Measurements from ENCODE around the gene ZNF462.
"Not testable (repeated sequence)": the region's sequence is repeated elsewhere in the genome, so short reads cannot be mapped to it uniquely, and the experiment has no call there.

ZNF462 gene

GRCh38 chr9:106890608-106891007, 27.6 kb downstream of the ZNF462 start:
- no peak for DNase-seq

- DNase-seq, result no peak
Measured at GRCh38 chr9:106891286-106891685, 28.3 kb downstream of the ZNF462 start.

DNA sequence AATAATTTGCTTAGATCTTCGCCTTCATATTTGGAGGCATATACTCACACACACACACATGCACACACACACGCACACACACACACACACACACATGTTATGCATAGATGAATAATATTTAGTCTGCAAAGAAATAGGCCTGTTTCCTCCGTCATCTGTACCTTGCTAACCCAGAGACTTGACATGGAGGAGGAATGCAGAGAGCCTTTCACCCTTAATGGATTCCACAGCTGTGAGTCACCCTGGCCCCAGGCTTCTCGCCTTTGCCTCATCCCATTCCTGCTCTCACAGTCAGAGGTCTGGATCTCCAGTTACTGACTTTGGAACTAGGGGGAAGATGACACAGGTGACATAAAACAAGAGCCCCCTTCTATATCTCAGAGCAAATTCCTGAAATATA, 29.7 kb downstream of the ZNF462 start:
- DNase-seq, result no peak

GRCh38 chr9:106893088-106893487, 30.1 kb downstream of the ZNF462 start:
- no peak for DNase-seq

DNA sequence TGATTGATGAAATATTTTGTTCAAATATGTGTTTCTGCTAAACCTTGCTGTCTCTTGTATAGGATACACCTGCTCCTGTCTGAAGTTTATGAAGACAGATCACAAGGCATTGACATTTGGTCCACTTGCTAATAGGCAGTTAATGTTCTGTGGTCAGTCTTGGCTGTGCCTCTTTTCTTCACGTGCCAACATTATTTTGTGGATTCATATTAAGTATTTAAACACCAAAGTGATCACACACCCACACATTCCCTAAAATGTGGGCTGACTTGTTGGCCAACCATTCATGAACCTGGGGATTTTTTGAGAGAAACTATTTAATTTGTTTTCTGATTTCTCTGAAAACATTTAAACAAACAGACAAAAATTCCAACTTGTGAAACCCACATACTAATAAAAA, 33.7 kb downstream of the ZNF462 start:
- DNase-seq, result no peak

DNA sequence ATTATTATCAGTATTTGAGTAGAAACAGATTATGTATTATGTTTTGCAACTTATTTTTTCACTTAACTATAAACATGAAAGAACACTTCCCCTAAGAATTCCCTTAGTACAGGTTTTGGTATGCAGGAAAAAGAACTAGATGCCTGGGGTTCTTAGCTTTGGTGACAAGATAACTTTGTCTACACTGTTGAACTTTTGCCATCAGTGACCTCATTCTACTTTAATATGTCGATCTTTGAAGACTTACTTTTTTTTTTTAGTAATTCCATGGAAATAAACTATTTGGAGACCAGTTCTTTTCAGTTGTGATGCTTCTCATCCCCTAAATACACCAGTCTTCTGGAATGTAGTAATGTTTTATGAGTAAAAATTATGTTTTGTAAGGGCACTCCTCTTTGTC, 34.3 kb downstream of the ZNF462 start:
- DNase-seq, result no peak

DNA sequence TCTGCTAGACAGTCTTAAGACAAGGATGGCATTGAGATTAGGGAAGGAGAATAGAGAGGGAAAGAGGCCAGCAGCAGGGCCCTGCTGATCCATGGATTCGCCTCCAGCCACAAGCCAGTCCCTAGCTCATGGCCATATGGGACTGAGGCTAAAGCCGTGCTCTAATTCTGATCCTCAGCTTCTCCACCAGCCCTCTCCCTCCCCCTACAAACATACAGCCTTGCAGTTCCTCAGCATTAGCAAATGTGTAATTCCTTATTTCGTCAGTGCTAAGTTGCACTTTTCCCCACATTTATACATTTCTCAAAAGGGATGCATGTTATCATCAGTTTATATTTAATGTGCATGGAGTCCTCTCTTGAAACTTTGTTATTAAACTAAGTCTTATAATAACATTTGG, 34.8 kb downstream of the ZNF462 start:
- no peak for DNase-seq

DNA sequence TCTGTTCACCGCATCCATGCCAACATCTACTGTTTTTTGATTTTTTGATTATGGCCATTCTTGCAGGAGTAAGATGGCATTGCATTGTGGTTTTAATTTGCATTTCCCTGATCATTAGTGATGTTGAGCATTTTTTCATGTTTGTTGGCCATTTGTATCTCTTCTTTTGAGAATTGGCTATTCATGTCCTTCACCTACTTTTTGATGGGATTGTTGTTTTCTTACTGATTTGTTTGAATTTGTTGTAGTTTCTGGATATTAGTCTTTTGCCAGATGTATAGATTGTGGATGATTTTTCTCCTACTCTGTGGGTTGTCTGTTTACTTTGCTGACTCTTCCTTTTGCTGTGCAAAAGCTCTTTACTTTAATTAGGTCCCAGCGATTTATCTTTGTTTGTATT, 37.6 kb downstream of the ZNF462 start:
- DNase-seq, result not testable (repeated sequence)

GRCh38 chr9:106906129-106906528, 43.2 kb downstream of the ZNF462 start:
- no peak for DNase-seq

- DNase-seq, result no peak
Measured at GRCh38 chr9:106911951-106912350, 49.0 kb downstream of the ZNF462 start.

DNA sequence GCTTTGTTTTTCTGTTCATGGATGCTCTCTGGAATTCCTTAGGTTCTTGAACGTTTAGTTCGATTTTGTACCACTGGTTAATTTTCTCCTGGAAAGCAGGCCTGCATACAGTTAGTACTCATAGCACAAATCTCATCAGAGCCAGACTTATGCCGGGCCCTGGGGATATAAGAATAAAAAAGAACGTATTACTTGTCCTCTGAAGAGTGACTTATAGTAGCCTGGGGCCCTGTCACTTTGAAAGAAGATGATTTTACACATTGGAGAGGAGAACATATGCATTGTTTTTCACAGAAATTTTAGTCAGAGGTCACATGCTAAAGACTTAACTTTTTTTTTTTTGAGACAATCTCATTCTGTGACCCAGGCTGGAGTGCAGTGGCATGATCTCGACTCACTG, 50.3 kb downstream of the ZNF462 start:
- DNase-seq, result no peak

- DNase-seq, result no peak
Measured at GRCh38 chr9:106915851-106916250, 52.9 kb downstream of the ZNF462 start.

DNA sequence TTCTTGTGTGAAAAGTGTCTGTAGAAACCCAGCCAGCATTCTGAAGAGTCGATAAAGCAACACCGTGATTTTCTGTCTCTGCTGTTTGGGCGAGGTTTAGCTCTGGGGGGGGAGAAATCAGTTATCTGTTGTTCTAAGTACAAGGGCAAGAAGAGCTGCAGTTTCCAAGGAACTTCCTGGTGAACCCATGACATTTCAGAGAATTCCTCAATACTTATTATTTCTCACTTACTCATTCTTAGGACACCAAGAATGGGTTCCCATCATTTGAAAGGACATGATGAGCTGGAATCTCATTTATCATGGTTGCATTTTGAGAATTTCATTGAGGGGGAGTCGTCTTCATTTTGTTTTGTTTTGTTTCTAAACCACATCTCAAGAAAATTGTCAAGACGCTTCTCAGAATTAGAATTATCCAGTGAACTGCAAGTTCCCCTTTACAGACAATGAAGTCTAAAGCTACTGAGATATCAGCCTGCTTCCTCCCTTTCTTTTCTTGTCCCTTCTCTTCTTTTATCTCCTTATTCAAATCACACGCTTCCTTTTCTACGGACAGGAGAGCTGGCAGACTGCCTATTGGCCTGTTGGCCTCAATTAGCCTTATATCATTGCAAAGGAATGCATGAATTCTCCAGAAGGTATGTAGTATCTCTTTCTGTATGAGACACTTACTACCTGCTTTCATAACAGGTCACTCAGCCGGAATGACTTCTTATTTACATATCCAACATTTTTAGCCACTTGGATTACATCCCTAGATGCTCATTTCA, 53.7 kb downstream of the ZNF462 start:
- DNase-seq, result no peak

- no peak for DNase-seq
Measured at GRCh38 chr9:106918825-106919509, 56.0 kb downstream of the ZNF462 start.

DNA sequence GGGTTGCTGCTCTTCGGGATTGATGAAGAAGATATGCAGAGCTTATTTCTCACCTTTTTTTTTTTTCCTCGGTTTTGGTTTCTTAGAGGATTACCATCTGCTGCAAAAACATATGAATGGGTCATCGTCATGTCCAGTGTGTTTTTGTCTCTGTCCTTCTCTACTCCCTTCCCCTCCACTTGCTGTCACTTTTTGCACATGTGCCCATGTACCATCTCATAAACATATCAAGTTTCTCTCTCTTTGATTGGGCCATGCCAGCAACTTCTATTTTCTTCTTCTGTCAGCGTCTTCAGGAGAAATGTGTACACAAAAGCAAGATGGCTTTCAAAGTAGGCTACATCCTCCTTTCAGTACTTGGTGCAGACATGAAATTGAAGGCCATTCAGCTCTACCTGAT, 57.1 kb downstream of the ZNF462 start:
- DNase-seq, result no peak

DNA sequence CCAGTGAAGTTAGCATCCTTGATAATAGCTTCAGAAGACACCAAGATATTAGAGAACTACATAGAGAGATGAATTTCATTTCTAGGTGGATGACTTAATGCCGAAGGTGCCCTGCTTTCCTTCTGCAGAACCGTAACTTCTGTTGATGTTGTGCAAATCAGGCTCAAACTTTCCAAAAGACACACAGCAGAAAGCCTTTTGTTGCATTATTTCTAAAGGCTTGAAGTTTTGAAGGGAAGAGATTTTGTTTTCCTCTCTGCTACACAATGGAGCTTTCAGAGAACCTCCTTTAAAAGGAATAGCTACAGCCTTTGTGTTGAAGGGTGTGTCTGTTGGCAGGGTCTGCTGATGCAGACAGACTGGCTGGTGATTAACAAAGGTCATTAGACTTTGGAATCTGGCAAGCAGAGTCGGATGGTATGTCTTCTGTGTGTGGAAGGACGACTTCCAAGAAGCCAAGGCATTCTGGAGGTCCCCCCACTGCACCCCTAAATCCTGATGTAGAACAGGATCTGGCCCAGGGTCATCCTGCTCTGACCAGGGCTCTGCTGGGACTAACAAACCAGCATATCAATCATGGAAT, 57.8 kb downstream of the ZNF462 start:
- no peak for DNase-seq

DNA sequence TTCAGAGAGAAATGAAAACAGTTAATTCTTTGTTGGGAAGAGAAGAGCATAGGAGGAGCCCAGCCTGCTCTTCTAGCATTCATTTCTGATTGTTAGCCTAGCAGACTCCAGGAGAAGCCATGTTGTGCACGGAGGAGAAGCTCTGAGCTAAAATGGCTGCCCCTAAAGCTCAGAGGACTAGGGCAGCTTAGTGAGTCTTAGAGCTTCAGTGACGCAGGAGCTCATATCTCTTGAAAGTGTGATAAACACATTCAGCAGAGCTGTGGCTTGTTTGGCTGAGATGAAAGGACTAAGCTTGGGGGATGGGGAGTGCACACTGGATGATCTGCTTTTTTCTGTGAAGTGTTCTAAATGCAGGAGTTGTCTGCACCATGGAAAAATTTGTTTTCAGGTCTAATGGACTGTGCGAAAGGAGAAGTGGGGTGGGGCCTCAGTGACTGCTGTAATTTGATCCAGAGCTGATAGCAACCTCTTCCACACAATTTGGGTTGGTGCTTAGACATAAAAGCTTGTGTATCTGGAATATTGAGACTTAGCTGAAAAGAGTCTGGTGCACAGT, 58.5 kb downstream of the ZNF462 start:
- DNase-seq, result no peak

- no peak for DNase-seq
Measured at GRCh38 chr9:106922026-106922425, 59.1 kb downstream of the ZNF462 start.

GRCh38 chr9:106925392-106925791, 62.4 kb downstream of the ZNF462 start:
- no peak for DNase-seq

DNA sequence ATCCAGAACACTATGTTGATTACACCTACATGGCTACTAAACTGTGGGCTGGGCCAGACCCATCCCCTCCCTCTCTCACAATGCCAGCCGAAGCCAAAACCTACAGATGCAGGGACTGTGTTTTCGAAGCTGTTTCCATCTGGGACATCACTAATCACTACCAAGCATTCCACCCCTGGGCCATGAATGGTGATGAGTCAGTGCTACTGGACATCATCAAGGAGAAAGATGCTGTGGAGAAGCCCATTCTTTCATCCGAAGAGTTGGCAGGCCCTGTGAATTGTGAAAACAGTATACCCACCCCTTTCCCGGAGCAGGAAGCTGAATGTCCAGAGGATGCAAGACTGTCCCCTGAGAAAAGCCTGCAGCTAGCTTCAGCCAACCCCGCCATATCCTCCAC, 65.0 kb downstream of the ZNF462 start:
- DNase-seq, result no peak

- DNase-seq, result no peak
Measured at GRCh38 chr9:106928350-106928749, 65.4 kb downstream of the ZNF462 start.

DNA sequence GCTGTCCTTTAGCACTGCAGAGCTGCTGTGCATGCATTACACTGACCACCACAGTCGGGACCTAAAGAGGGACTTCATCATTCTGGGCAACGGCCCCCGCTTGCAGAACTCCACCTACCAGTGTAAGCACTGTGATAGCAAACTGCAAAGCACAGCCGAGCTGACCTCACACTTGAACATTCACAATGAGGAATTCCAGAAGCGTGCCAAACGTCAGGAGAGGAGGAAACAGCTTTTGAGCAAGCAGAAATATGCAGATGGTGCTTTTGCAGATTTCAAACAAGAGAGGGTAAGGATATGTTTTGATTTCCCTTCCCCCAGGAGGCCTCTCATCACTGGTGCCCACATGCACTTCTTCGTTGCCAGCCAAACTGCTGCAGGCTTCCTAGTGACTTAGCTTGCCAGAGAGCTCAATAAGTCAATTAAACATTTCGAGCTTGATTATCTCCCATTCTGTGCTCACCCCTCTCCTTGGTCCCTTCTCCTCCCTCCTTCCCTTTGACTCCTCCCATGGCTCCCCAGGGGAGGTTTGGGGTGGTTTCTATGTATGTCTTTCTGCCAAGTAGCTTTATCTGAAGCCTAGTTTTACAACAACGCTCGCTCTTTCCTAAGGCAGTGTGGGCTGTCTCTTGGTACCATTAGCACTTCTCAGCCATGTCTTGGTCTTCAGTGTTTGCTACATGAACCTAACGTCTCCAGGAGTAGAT, 66.7 kb downstream of the ZNF462 start:
- no peak for DNase-seq

DNA sequence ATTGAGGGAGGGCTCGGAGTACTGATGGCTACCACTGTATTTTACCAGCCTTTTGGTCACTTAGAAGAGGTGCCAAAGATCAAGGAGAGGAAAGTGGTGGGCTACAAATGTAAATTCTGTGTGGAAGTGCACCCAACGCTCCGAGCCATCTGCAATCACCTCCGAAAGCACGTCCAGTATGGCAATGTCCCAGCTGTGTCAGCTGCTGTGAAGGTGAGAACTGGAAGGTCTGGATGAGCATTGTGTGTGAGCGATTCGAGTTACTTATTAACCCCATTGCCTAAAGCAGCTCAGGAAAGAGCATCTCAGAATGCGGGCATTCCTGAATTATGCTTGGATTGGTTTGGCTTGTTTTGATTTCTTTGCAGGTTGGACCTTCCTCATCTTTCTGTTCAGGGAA, 67.5 kb downstream of the ZNF462 start:
- DNase-seq, result no peak
